Smooth muscle cell (in vitro differentiated cells): ENCODE results near the gene HSP90B1. TPM values are rescaled to one million over a fixed set of nuclear protein-coding genes. Genes with fewer than 3 reads are reported as not detected.
A peak's percentile ranks its signal among the peaks of the same experiment; 100 is the strongest.

Experiments used
- DNase-seq: peaks from one replicate; lab custom pipeline; 2025; ENCODE audit not compliant: unreplicated experiment; lab: John Stamatoyannopoulos, UW
- H2AFZ ChIP-seq: fragments of 200-600 bp; sonication (generic); 2 replicates; pipeline ENCODE4 v1.6.0; 2016; ENCODE audit warnings: antibody characterized with exemption, low read depth, mild to moderate bottlenecking
- H3F3A ChIP-seq: fragments of 200-600 bp; sonication (generic); 2 replicates; pipeline ENCODE4 v1.6.0; 2017; ENCODE audit warnings: antibody characterized with exemption, low read depth
- H3K27ac ChIP-seq: fragments of 200-600 bp; sonication (generic); 2 replicates; pipeline ENCODE4 v1.5.1; 2016; ENCODE audit warnings: low read depth, mild to moderate bottlenecking
- H3K27me3 ChIP-seq: fragments of 200-600 bp; sonication (generic); 2 replicates; pipeline ENCODE4 v1.6.1; 2016; ENCODE audit warnings: low read depth, mild to moderate bottlenecking
- H3K36me3 ChIP-seq: fragments of 200-600 bp; sonication (generic); 2 replicates; pipeline ENCODE4 v1.5.1; 2016; ENCODE audit warnings: low read depth
- H3K4me1 ChIP-seq: fragments of 200-600 bp; sonication (generic); 2 replicates; pipeline ENCODE4 v1.5.1; 2016; ENCODE audit warnings: low read depth
- H3K4me2 ChIP-seq: fragments of 200-600 bp; sonication (generic); 2 replicates; pipeline ENCODE4 v1.6.0; 2016; ENCODE audit warnings: mild to moderate bottlenecking
- H3K4me3 ChIP-seq: fragments of 200-600 bp; sonication (generic); 2 replicates; pipeline ENCODE4 v1.5.1; 2016; ENCODE audit warnings: mild to moderate bottlenecking
- H3K79me2 ChIP-seq: fragments of 200-600 bp; sonication (generic); 2 replicates; pipeline ENCODE4 v1.6.0; 2016; ENCODE audit warnings: low read depth, mild to moderate bottlenecking
- H3K9ac ChIP-seq: fragments of 200-600 bp; sonication (generic); 2 replicates; pipeline ENCODE4 v1.6.0; 2016; ENCODE audit warnings: low read depth
- H3K9me3 ChIP-seq: fragments of 200-600 bp; sonication (generic); replicated peaks from 2 replicates; pipeline ENCODE4 v1.5.1; 2016; ENCODE audit warnings: low read depth
- H4K20me1 ChIP-seq: fragments of 200-600 bp; sonication (generic); 2 replicates; pipeline ENCODE4 v1.6.0; 2016; ENCODE audit warnings: low read depth
- CTCF ChIP-seq: fragments of 200-600 bp; sonication (generic); IDR thresholded peaks from 2 replicates; pipeline ENCODE4 v1.5.1; 2017; ENCODE audit warnings: borderline replicate concordance, mild to moderate bottlenecking, antibody characterized with exemption; ENCODE audit not compliant: insufficient read depth, poor library complexity, severe bottlenecking
- whole genome bisulfite sequencing: methylation state at CpG from one replicate; pipeline ENCODE4 v1.1.7; 2016; ENCODE audit warnings: low lambda C conversion rate; 5-methylcytosine and 5-hydroxymethylcytosine counted together
- polyA plus RNA-seq: library from polyadenylated mRNA; unstranded; fragments of >200 nt; fragmentation: Nextera tagmentation; extraction: Ambion mirVana; gene quantifications from 2 replicates; pipeline ENCODE4 v1.2.1, GENCODE V29; 2016
- total RNA-seq: library from RNA; depleted of rRNA; stranded (reverse); fragments of >200 nt; gene quantifications from 2 replicates; pipeline ENCODE4 v1.2.3, GENCODE V29; 2014

HSP90B1 gene
- total and polyA plus RNA-seq, 2 experiments from 2014 or later: 908 to 1,047 TPM

- H3K4me2 ChIP-seq: peak overlapping the region; percentile 91
- H3K9me3 ChIP-seq: no peaks in the 10 kb centered on the region
- H3K27me3 ChIP-seq: no peaks in the 10 kb centered on the region
- H3K9ac ChIP-seq: peak overlapping the region; percentile 90
- peak overlapping the region; percentile 65 for H3K4me3 ChIP-seq
- peak overlapping the region; percentile 90 for H3K27ac ChIP-seq
- H4K20me1 ChIP-seq: peaks cover 41% of the 10 kb centered on the region
- peaks cover 6% of the 10 kb centered on the region for H3F3A ChIP-seq
- TF ChIP-seq CTCF: no peak
- peaks cover 44% of the 10 kb centered on the region for H3K79me2 ChIP-seq
- under 1% methylated on average over 17 of the region's 18 CpGs for WGBS
- peak overlapping the region; percentile 93 for H2AFZ ChIP-seq
- H3K4me1 ChIP-seq: peaks cover 33% of the 10 kb centered on the region
- DNase-seq: no peak
- H3K36me3 ChIP-seq: peaks cover 17% of the 10 kb centered on the region
Observed at GRCh38 chr12:103929784-103930033, 501 bp upstream of the HSP90B1 start.

- WGBS: 2% methylated on average over 37 of the region's 37 CpGs
- DNase-seq: no peak
Observed at GRCh38 chr12:103930787-103931735, 851 bp downstream of the HSP90B1 start.

GRCh38 chr12:103933237-103933636 is 3.0 kb downstream of the HSP90B1 start:
- peaks cover 25% of the 10 kb centered on the region for H3F3A ChIP-seq
- peaks cover 77% of the 10 kb centered on the region for H3K79me2 ChIP-seq
- H4K20me1 ChIP-seq: peaks cover 76% of the 10 kb centered on the region
- WGBS: 58% methylated on average over 2 of the region's 2 CpGs
- no peaks in the 10 kb centered on the region for H3K27me3 ChIP-seq
- peaks cover 43% of the 10 kb centered on the region for H3K36me3 ChIP-seq
- no peak for TF ChIP-seq CTCF
- peak overlapping the region; percentile 94 for H3K9ac ChIP-seq
- H3K27ac ChIP-seq: peak overlapping the region; percentile 84
- no peaks in the 10 kb centered on the region for H3K9me3 ChIP-seq
- no peak overlapping the region for H2AFZ ChIP-seq
- peaks cover 33% of the 10 kb centered on the region for H3K4me1 ChIP-seq
- H3K4me2 ChIP-seq: peak overlapping the region; percentile 96
- H3K4me3 ChIP-seq: peak overlapping the region; percentile 89
- DNase-seq: no peak

More at GRCh38 chr12:103930787-103931735, 851 bp downstream of the HSP90B1 start:
- H3K4me2 ChIP-seq: peak overlapping the region; percentile 96
- TF ChIP-seq CTCF: no peak
- peaks cover 33% of the 10 kb centered on the region for H3K4me1 ChIP-seq
- no peaks in the 10 kb centered on the region for H3K9me3 ChIP-seq
- H3F3A ChIP-seq: peaks cover 8% of the 10 kb centered on the region
- H3K36me3 ChIP-seq: peaks cover 23% of the 10 kb centered on the region
- peak overlapping the region; percentile 89 for H3K4me3 ChIP-seq
- H3K79me2 ChIP-seq: peaks cover 58% of the 10 kb centered on the region
- H2AFZ ChIP-seq: no peak overlapping the region
- H4K20me1 ChIP-seq: peaks cover 54% of the 10 kb centered on the region
- H3K9ac ChIP-seq: peak overlapping the region; percentile 94
- H3K27ac ChIP-seq: peak overlapping the region; percentile 84
- H3K27me3 ChIP-seq: no peaks in the 10 kb centered on the region
